Nephron (organoid): ENCODE data around the gene RAI14.
A peak's percentile ranks its signal among the peaks of the same experiment; 100 is the strongest.

ENCODE experiments used
- H3K27ac Mint-ChIP-seq, 3 experiments: 2 replicates each; pipeline ENCODE4 v1.8.0; 2020; ENCODE audit warnings: mixed read lengths in 3 of 3, mild to moderate bottlenecking in 2 of 3, moderate library complexity in 1 of 3
- H3K27me3 Mint-ChIP-seq: 2 replicates; pipeline ENCODE4 v1.8.0; 2021; ENCODE audit warnings: low read depth, mild to moderate bottlenecking, moderate library complexity, mixed read lengths
- H3K36me3 Mint-ChIP-seq: 2 replicates; pipeline ENCODE4 v1.8.0; 2020; ENCODE audit warnings: low read depth, mixed read lengths
- H3K4me1 Mint-ChIP-seq: 2 replicates; pipeline ENCODE4 v1.8.0; 2020; ENCODE audit warnings: mixed read lengths
- H3K4me3 Mint-ChIP-seq, 3 experiments: 2 replicates each; pipeline ENCODE4 v1.8.0; 2020; ENCODE audit warnings: mild to moderate bottlenecking in 3 of 3, mixed read lengths in 3 of 3, moderate library complexity in 2 of 3
- H3K9me3 Mint-ChIP-seq: 2 replicates; pipeline ENCODE4 v1.8.0; 2020; ENCODE audit warnings: mixed read lengths
- TF ChIP-seq, protein P1 (sequence below), 3 experiments: fragments of 200-600 bp; sonication (generic); IDR thresholded peaks; one replicate each; pipeline ENCODE4 v1.5.0; 2021; ENCODE audit warnings: antibody characterized with exemption in 3 of 3; ENCODE audit not compliant: unreplicated experiment in 3 of 3

The RAI14 gene

GRCh38 chr5:34734326-34734725, 78.2 kb downstream of the RAI14 start:
- TF ChIP-seq, protein P1, sequence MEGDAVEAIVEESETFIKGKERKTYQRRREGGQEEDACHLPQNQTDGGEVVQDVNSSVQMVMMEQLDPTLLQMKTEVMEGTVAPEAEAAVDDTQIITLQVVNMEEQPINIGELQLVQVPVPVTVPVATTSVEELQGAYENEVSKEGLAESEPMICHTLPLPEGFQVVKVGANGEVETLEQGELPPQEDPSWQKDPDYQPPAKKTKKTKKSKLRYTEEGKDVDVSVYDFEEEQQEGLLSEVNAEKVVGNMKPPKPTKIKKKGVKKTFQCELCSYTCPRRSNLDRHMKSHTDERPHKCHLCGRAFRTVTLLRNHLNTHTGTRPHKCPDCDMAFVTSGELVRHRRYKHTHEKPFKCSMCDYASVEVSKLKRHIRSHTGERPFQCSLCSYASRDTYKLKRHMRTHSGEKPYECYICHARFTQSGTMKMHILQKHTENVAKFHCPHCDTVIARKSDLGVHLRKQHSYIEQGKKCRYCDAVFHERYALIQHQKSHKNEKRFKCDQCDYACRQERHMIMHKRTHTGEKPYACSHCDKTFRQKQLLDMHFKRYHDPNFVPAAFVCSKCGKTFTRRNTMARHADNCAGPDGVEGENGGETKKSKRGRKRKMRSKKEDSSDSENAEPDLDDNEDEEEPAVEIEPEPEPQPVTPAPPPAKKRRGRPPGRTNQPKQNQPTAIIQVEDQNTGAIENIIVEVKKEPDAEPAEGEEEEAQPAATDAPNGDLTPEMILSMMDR (IDR thresholded peaks at IDR 0.05; ENCODE audit: unreplicated experiment in 3 of 3), result no peak
- Mint-ChIP-seq H3K4me1 (peaks cover 42% of the 10 kb centered on the region), H3K27me3 (no peaks in the 10 kb centered on the region)

DNA sequence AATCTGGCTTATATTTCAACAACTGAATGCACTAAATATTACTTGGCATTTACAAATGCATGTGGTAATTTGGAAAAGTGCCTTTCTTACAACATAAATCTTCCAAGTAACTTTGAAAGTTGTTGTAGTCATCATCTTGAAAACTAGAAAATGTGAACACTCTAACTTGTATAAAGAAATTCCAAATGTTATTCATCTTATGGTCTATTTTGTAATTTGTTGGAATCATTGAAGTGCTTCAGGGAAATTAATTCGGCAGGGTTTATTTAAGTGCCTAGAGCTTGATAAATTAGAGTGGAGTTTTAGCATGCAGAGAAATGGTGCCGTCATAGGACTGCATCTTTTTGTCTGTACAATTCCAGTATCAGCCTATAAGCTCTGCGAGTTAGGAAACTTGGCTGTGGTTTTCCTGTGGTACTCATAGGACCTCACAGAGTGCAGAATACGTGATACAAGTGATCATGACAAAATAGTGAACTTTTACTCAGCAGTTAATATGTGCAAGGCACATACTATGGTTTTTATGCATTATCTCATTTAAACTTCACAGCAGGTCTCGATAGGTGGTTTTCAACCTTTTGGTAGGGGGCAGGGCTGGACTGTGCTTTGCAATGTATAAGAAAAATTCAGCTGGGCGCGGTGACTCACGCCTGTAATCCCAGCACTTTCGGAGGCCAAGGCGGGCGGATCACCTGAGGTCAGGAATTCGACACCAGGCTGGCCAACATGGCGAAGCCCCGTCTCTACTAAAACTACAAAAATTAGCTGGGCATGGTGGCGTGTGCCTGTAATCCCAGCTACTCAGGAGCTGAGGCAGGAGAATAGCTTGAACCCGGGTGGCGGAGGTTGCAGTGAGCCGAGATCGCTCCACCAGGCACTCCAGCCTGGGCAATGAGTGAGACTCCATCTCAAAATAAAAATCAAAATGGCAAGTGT, 79.6 kb downstream of the RAI14 start:
- Mint-ChIP-seq H3K27ac (peak overlapping the region; percentile 77 to 97 (median 95)), H3K27me3 (no peaks in the 10 kb centered on the region), H3K4me1 (peaks cover 54% of the 10 kb centered on the region), H3K4me3 (peak overlapping the region in 1 of 3 experiments; percentile 50), H3K36me3 (peaks cover 11% of the 10 kb centered on the region), H3K9me3 (no peaks in the 10 kb centered on the region)
- TF ChIP-seq, protein P1 (IDR thresholded peaks at IDR 0.05; ENCODE audit: unreplicated experiment in 3 of 3), result no peak

More at GRCh38 chr5:34734326-34734725, 78.2 kb downstream of the RAI14 start:
- Mint-ChIP-seq H3K36me3 (peaks cover 11% of the 10 kb centered on the region), H3K4me3 (no peak overlapping the region), H3K9me3 (no peaks in the 10 kb centered on the region), H3K27ac (peak overlapping the region in 1 of 3 experiments; percentile 95)

DNA sequence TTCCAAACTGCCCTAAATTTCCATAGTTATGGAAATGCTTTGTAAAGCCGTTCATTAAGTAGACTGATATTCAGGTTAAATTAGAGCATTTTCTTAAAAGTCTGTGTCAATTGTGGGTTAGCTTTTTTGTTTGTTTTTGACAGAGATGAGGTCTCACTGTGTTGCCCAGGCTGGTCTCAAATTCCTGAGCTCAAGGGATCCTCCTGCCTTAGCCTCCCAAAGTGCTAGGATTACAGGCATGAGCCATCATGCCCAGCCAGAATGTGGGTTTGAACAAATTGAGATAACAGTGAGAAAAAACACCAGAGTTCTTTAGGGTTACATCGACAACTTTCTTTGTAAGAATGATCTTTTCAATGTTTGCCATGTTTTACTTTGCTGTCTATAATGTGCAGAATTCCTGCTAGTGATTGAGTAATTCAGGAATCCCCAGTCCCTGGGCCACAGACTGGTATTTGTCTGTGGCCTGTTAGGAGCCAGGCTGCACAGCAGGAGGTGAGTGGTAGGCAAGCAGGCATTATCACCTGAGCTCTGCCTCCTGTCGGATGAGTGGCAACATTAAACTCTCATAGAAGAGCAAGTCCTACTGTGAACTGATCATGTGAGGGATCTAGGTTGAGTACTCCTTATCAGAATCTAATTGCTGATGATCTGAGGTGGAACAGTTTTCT, 80.5 kb downstream of the RAI14 start:
- Mint-ChIP-seq H3K36me3 (peaks cover 15% of the 10 kb centered on the region), H3K4me3 (no peak overlapping the region), H3K27me3 (no peaks in the 10 kb centered on the region), H3K4me1 (peaks cover 59% of the 10 kb centered on the region), H3K9me3 (no peaks in the 10 kb centered on the region), H3K27ac (peak overlapping the region in 2 of 3 experiments; percentile 46 to 83)
- TF ChIP-seq, protein P1 (IDR thresholded peaks at IDR 0.05; ENCODE audit: unreplicated experiment in 3 of 3), result no peak

DNA sequence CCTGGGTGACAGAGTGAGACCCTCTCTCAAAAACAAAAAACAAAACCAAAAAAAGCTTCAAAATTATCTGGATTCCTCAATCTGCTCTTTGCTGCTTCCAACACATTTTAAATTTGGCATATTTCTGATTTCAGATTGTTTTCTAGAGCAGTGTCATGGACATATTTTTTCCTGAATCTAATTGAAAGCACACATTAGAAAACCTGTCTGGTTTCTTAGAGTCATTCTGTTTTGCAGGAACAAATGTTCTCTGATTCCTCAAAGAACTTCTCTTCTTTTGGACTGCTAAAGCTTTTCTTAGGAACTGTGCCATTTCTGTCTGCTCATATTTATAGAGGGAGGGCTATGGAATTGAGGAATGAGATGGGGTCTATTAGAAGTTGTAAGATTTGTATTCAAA, 81.6 kb downstream of the RAI14 start:
- H3K36me3 Mint-ChIP-seq, result peaks cover 19% of the 10 kb centered on the region
- H3K4me1 Mint-ChIP-seq, result peaks cover 62% of the 10 kb centered on the region
- H3K27me3 Mint-ChIP-seq, result no peaks in the 10 kb centered on the region
- H3K27ac Mint-ChIP-seq, result peak overlapping the region; percentile 47 to 98 (median 83)
- TF ChIP-seq, protein P1 (IDR thresholded peaks at IDR 0.05; ENCODE audit: unreplicated experiment in 3 of 3), result no peak
- no peak overlapping the region for H3K4me3 Mint-ChIP-seq
- no peaks in the 10 kb centered on the region for H3K9me3 Mint-ChIP-seq

- peaks cover 66% of the 10 kb centered on the region for H3K4me1 Mint-ChIP-seq
- no peaks in the 10 kb centered on the region for H3K9me3 Mint-ChIP-seq
- H3K36me3 Mint-ChIP-seq, result peaks cover 19% of the 10 kb centered on the region
- no peaks in the 10 kb centered on the region for H3K27me3 Mint-ChIP-seq
- H3K27ac Mint-ChIP-seq, result peak overlapping the region; percentile 36 to 98 (median 83)
- H3K4me3 Mint-ChIP-seq, result no peak overlapping the region
- TF ChIP-seq, protein P1 (IDR thresholded peaks at IDR 0.05; ENCODE audit: unreplicated experiment in 3 of 3), result no peak
These were observed 82.3 kb downstream of the RAI14 start for GRCh38 chr5:34738381-34738780.
